Measurements from ENCODE around the gene WNT9B.

WNT9B gene

GRCh38 chr17:46805771-46806170, 45.6 kb upstream of the WNT9B start:
- Histone ChIP-seq H3K9me3 (ENCODE audit: insufficient read depth, low read length) (no peaks in the 10 kb centered on the region), H3K79me2 (ENCODE audit: insufficient read depth, low read length) (no peaks in the 10 kb centered on the region), H2AFZ (ENCODE audit: low read depth, low read length, severe bottlenecking) (no peak overlapping the region), H3F3A (ENCODE audit: insufficient read depth) (no peaks in the 10 kb centered on the region), H3K36me3 (ENCODE audit: low read length) (no peaks in the 10 kb centered on the region), H3K9me2 (replicated peaks; ENCODE audit: insufficient read depth, low read length) (no peaks in the 10 kb centered on the region), H3K4me3 (ENCODE audit: insufficient read depth, low read length, poor library complexity, severe bottlenecking) (no peak overlapping the region), H3K27me3 (ENCODE audit: low read length) (no peaks in the 10 kb centered on the region), H4K20me1 (ENCODE audit: low read depth, low read length) (no peaks in the 10 kb centered on the region), H3K4me2 (ENCODE audit: low read depth, low read length, poor library complexity, severe bottlenecking) (no peak overlapping the region), H3K27ac (ENCODE audit: low read depth, low read length) (no peak overlapping the region), H3K9ac (ENCODE audit: low read length) (no peak overlapping the region)
- TF ChIP-seq CTCF (IDR thresholded peaks at IDR 0.05; ENCODE audit: insufficient read depth, low read length, poor library complexity, severe bottlenecking) (no peak), EZH2phosphoT487 (conservative IDR thresholded peaks at IDR 0.05; ENCODE audit: low read length) (no peak)

- Histone ChIP-seq H3K4me3 (ENCODE audit: insufficient read depth, low read length, poor library complexity, severe bottlenecking) (no peak overlapping the region), H3K79me2 (ENCODE audit: insufficient read depth, low read length) (no peaks in the 10 kb centered on the region), H4K20me1 (ENCODE audit: low read depth, low read length) (no peaks in the 10 kb centered on the region), H3K9ac (ENCODE audit: low read length) (no peak overlapping the region), H3K36me3 (ENCODE audit: low read length) (no peaks in the 10 kb centered on the region), H2AFZ (ENCODE audit: low read depth, low read length, severe bottlenecking) (no peak overlapping the region), H3F3A (ENCODE audit: insufficient read depth) (no peaks in the 10 kb centered on the region), H3K4me2 (ENCODE audit: low read depth, low read length, poor library complexity, severe bottlenecking) (no peak overlapping the region), H3K9me2 (replicated peaks; ENCODE audit: insufficient read depth, low read length) (no peaks in the 10 kb centered on the region), H3K9me3 (ENCODE audit: insufficient read depth, low read length) (no peaks in the 10 kb centered on the region), H3K27ac (ENCODE audit: low read depth, low read length) (no peak overlapping the region), H3K27me3 (ENCODE audit: low read length) (no peaks in the 10 kb centered on the region)
- TF ChIP-seq CTCF (IDR thresholded peaks at IDR 0.05; ENCODE audit: insufficient read depth, low read length, poor library complexity, severe bottlenecking): no peak
- no peak for TF ChIP-seq EZH2phosphoT487 (conservative IDR thresholded peaks at IDR 0.05; ENCODE audit: low read length)
Observed at GRCh38 chr17:46809110-46809571, 42.2 kb upstream of the WNT9B start.

GRCh38 chr17:46810837-46811236, 40.5 kb upstream of the WNT9B start:
- Histone ChIP-seq H3K9me3 (ENCODE audit: insufficient read depth, low read length) (no peaks in the 10 kb centered on the region), H3K79me2 (ENCODE audit: insufficient read depth, low read length) (no peaks in the 10 kb centered on the region), H3K27ac (ENCODE audit: low read depth, low read length) (no peak overlapping the region), H3K4me3 (ENCODE audit: insufficient read depth, low read length, poor library complexity, severe bottlenecking) (no peak overlapping the region), H3K9ac (ENCODE audit: low read length) (no peak overlapping the region), H3K9me2 (replicated peaks; ENCODE audit: insufficient read depth, low read length) (no peaks in the 10 kb centered on the region), H3F3A (ENCODE audit: insufficient read depth) (no peaks in the 10 kb centered on the region), H3K27me3 (ENCODE audit: low read length) (no peaks in the 10 kb centered on the region), H4K20me1 (ENCODE audit: low read depth, low read length) (no peaks in the 10 kb centered on the region), H3K4me2 (ENCODE audit: low read depth, low read length, poor library complexity, severe bottlenecking) (no peak overlapping the region), H2AFZ (ENCODE audit: low read depth, low read length, severe bottlenecking) (no peak overlapping the region), H3K36me3 (ENCODE audit: low read length) (no peaks in the 10 kb centered on the region)
- TF ChIP-seq CTCF (IDR thresholded peaks at IDR 0.05; ENCODE audit: insufficient read depth, low read length, poor library complexity, severe bottlenecking) (no peak), EZH2phosphoT487 (conservative IDR thresholded peaks at IDR 0.05; ENCODE audit: low read length) (no peak)
